HL-60 (cell line): Measurements from ENCODE around the gene ZBTB43.

ENCODE experiments used
- DNase-seq, 2 experiments: peaks; one replicate each; pipeline ENCODE4 v3.0.0-alpha.2; 2010 to 2020; ENCODE audit warnings: low read depth in 1 of 2, low spot score in 1 of 2
- H3K27ac ChIP-seq: fragments of 250-450 bp; sonication (Bioruptor Pico); replicated peaks from 2 replicates; pipeline ENCODE4 v1.5.1; 2020; ENCODE audit warnings: mild to moderate bottlenecking, moderate library complexity
- H3K27me3 ChIP-seq: fragments of 250-450 bp; sonication (Bioruptor Pico); 2 replicates; pipeline ENCODE4 v1.5.1; 2021; ENCODE audit warnings: mild to moderate bottlenecking, moderate library complexity; ENCODE audit not compliant: insufficient read depth, poor library complexity, severe bottlenecking
- H3K4me3 ChIP-seq: replicated peaks from 2 replicates; pipeline ENCODE4 v1.5.1; 2011; ENCODE audit warnings: mild to moderate bottlenecking, control low read depth, low read length; ENCODE audit not compliant: insufficient read depth
- GABPA ChIP-seq: IDR thresholded peaks from 2 replicates; pipeline ENCODE4 v1.6.1; 2012; ENCODE audit warnings: low read depth
- POLR2AphosphoS5 ChIP-seq: IDR thresholded peaks from 2 replicates; pipeline ENCODE4 v1.6.1; 2012; ENCODE audit warnings: low read depth
- REST ChIP-seq: IDR thresholded peaks from 2 replicates; pipeline ENCODE4 v1.6.1; 2012; ENCODE audit warnings: low read depth; ENCODE audit not compliant: insufficient replicate concordance
- SPI1 ChIP-seq: IDR thresholded peaks from 2 replicates; pipeline ENCODE4 v1.6.1; 2012; ENCODE audit warnings: low read depth, mild to moderate bottlenecking, borderline replicate concordance
- TF ChIP-seq, protein P1 (sequence below): IDR thresholded peaks from one replicate; pipeline ENCODE4 v1.5.1; 2011; ENCODE audit warnings: low read length, control low read depth, inconsistent platforms; ENCODE audit not compliant: insufficient read depth

The ZBTB43 gene

DNA sequence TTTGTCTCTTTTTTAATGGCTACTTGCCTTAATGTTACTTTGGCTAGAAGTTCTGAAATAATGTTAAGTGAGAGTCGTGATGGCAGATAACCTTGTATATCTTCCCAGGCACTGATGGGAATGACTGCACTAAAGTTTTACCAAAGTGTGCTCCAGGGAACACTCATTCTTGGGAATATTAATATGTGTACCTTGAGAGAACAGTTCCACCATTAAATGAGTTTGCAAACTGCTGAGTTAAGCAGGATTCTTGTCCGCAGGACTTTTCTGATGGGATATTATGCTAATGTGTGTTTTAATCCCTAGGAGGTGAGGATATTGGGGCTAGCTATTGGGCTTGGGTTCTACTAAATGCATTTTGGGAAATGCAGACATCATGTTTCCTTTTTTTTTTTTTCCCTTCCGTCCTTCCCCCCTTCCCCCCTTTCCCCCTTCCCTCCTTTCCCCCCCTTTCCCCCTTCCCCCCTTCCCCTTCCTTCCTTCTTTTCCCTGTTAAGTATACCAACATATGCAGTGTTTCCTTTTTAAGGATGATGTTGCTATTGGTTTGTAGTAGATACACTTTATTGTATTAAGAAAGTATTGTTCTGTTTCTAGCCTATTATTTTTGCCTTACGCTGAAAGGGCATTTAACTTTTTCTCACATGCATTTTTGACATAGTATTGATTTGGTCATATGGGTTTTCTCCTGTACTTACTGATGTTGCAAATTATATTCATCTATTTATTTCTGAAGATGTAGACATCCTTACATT lies 71.1 kb downstream of the ZBTB43 start:
- no peak overlapping the region for H3K27ac ChIP-seq
- no peak for DNase-seq
- H3K4me3 ChIP-seq, result no peak overlapping the region
- H3K27me3 ChIP-seq, result no peaks in the 10 kb centered on the region
- TF ChIP-seq REST (no peak), POLR2AphosphoS5 (no peak), SPI1 (no peak), GABPA (no peak)
- TF ChIP-seq, protein P1, sequence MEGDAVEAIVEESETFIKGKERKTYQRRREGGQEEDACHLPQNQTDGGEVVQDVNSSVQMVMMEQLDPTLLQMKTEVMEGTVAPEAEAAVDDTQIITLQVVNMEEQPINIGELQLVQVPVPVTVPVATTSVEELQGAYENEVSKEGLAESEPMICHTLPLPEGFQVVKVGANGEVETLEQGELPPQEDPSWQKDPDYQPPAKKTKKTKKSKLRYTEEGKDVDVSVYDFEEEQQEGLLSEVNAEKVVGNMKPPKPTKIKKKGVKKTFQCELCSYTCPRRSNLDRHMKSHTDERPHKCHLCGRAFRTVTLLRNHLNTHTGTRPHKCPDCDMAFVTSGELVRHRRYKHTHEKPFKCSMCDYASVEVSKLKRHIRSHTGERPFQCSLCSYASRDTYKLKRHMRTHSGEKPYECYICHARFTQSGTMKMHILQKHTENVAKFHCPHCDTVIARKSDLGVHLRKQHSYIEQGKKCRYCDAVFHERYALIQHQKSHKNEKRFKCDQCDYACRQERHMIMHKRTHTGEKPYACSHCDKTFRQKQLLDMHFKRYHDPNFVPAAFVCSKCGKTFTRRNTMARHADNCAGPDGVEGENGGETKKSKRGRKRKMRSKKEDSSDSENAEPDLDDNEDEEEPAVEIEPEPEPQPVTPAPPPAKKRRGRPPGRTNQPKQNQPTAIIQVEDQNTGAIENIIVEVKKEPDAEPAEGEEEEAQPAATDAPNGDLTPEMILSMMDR, result no peak

DNA sequence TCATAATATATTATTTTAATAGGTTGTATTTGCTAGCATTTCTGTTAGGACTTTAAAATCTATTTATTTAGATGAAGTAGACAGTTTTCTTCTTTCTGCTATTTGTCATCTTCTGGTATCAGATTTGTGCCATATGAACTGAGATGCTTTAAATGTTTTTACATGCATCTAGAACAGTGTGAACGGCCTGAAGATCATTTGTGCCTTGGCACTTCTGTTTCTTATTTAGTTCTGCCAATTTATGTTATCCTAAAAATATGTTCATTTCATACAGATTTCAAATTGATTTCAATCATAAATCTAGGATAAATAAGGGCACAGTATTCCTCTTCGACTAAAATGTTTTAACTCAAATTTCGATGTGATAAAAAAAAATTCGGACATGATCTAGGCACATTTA lies 71.7 kb downstream of the ZBTB43 start:
- Histone ChIP-seq H3K4me3 (no peak overlapping the region), H3K27me3 (no peaks in the 10 kb centered on the region), H3K27ac (no peak overlapping the region)
- DNase-seq, result no peak
- TF ChIP-seq POLR2AphosphoS5, result no peak
- TF ChIP-seq SPI1, result no peak
- TF ChIP-seq, protein P1, result no peak
- TF ChIP-seq GABPA, result no peak
- no peak for TF ChIP-seq REST

- no peaks in the 10 kb centered on the region for H3K27me3 ChIP-seq
- no peak overlapping the region for H3K27ac ChIP-seq
- no peak overlapping the region for H3K4me3 ChIP-seq
- DNase-seq, result no peak
- TF ChIP-seq SPI1 (no peak), REST (no peak), GABPA (no peak), POLR2AphosphoS5 (no peak)
- TF ChIP-seq, protein P1, result no peak
Observed at GRCh38 chr9:126877418-126877817, 72.6 kb downstream of the ZBTB43 start.
